Body of pancreas (tissue), 4 donors: ENCODE results near the gene TMEM174. TPM values are rescaled to one million over a fixed set of nuclear protein-coding genes. Genes with fewer than 3 reads are reported as not detected.

Experiments used
- ATAC-seq: fragments of 150-250 bp; one replicate; pipeline ENCODE4 v1.9.1; 2016
- DNase-seq, 4 donors: peaks; one replicate each; pipeline ENCODE4 v3.0.0-alpha.2; 2019
- H3K27ac ChIP-seq, 4 donors: fragments of 200-600 bp; sonication (generic); 1 replicate in 3 of 4; 2 replicates in 1 of 4; pipeline versions ENCODE4 v1.5.1 to v1.6.1; 2016 to 2019; ENCODE audit warnings: mild to moderate bottlenecking in 1 of 4, mixed read lengths in 1 of 4, moderate library complexity in 1 of 4
- H3K27me3 ChIP-seq, 2 donors: fragments of 200-600 bp; sonication (generic); one replicate each; pipeline ENCODE4 v1.6.0; 2016; ENCODE audit warnings: mild to moderate bottlenecking in 1 of 2
- H3K36me3 ChIP-seq, 2 donors: fragments of 200-600 bp; sonication (generic); replicated peaks in 1 of 2; 2 replicates each; pipeline ENCODE4 v1.5.1; 2016; ENCODE audit warnings: low read depth in 2 of 2; ENCODE audit not compliant: insufficient read depth in 1 of 2
- H3K4me1 ChIP-seq: fragments of 200-600 bp; sonication (generic); one replicate; pipeline ENCODE4 v1.6.0; 2016
- H3K4me3 ChIP-seq, 2 donors: fragments of 200-600 bp; sonication (generic); 1 replicate in 1 of 2; 2 replicates in 1 of 2; pipeline ENCODE4 v1.5.1; 2016 to 2019
- H3K9me3 ChIP-seq, 3 donors: fragments of 200-600 bp; sonication (generic); 1 replicate in 2 of 3; 2 replicates in 1 of 3; pipeline ENCODE4 v1.5.1; 2016
- POLR2A ChIP-seq, 3 donors: fragments of 450-650 bp; IDR thresholded peaks; one replicate each; pipeline ENCODE4 v1.6.1; 2016; ENCODE audit warnings: antibody characterized with exemption in 3 of 3, mild to moderate bottlenecking in 2 of 3
- WGBS, 2 donors: methylation state at CpG; one replicate each; pipeline ENCODE4 v1.1.5; 2017; 5-methylcytosine and 5-hydroxymethylcytosine counted together
- intact Hi-C: fragments of 100-400 bp; cut with DNase I; formaldehyde crosslinking; loops from one replicate; pipeline ENCODE4 v1.15.1; 2023
- total RNA-seq, 2 donors: library from RNA; depleted of rRNA; stranded (reverse); fragments of >200 nt; gene quantifications; one replicate each; pipeline ENCODE4 v1.1.0, GENCODE V29; 2016
- TF ChIP-seq, protein P1 (sequence below), 7 experiments: fragments of 450-650 bp in 4 of 7; fragments of 200-600 bp in 3 of 7; sonication (generic) in 3 of 7; IDR thresholded peaks; one replicate each; pipeline ENCODE4 v1.5.1; 2016 to 2019; ENCODE audit warnings: antibody characterized with exemption in 7 of 7

Gene TMEM174
- total RNA-seq, 2 donors from 2014 or later, result not detected

DNA sequence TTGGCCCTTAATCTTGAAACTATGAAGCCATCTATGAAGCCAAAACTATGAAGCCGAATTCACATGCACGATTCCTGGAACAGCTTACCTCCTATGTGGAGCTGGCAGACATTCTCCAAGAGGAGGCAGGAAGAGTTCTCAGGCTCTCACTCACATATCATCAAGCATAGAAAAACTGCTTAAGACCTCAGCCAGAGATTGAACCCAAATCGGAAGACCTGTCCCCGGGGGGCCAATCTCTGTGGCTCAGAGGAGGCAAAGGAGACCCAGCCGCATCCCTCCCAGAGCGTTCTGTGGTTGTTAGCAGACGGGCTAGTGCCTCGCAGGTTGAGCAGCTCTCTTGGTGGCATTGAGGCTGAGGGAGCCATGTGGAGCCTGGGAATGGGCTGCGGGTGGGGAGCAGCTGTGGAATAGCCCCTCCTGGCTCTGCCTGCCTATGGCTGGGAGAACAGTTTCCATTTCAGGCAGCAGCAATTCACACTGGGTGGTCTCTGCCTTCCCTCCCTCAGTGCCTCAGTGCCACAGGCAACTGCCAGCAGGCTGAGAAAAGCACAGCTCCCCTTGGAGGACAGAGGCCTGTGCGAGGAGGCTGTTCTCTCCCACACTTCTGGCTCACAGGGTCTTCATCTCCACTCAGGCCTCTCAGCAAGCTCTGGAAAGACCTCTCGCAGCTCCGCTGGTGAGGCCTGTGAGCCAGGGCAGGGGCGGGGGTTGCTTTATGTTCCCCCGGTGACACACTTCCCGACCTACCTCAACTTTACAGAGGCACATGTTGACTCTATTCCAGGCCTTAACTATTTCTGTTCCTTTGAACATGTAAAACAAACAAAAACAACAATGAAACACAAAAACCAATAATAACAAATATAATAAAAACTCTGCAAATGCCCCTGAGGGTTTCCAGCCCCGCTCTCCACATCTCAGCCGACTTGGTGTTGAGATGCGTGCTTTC is 17.4 kb upstream of the TMEM174 start:
- H3K36me3 ChIP-seq, result no peaks in the 10 kb centered on the region
- TF ChIP-seq, protein P1, sequence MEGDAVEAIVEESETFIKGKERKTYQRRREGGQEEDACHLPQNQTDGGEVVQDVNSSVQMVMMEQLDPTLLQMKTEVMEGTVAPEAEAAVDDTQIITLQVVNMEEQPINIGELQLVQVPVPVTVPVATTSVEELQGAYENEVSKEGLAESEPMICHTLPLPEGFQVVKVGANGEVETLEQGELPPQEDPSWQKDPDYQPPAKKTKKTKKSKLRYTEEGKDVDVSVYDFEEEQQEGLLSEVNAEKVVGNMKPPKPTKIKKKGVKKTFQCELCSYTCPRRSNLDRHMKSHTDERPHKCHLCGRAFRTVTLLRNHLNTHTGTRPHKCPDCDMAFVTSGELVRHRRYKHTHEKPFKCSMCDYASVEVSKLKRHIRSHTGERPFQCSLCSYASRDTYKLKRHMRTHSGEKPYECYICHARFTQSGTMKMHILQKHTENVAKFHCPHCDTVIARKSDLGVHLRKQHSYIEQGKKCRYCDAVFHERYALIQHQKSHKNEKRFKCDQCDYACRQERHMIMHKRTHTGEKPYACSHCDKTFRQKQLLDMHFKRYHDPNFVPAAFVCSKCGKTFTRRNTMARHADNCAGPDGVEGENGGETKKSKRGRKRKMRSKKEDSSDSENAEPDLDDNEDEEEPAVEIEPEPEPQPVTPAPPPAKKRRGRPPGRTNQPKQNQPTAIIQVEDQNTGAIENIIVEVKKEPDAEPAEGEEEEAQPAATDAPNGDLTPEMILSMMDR (IDR thresholded peaks at IDR 0.05), result no peak
- TF ChIP-seq POLR2A (IDR thresholded peaks at IDR 0.05), result no peak
- ATAC-seq (no peak), DNase-seq (no peak)
- no peaks in the 10 kb centered on the region for H3K9me3 ChIP-seq
- H3K4me1 ChIP-seq, result no peaks in the 10 kb centered on the region
- no peaks in the 10 kb centered on the region for H3K27me3 ChIP-seq
- no peak overlapping the region for H3K4me3 ChIP-seq
- intact Hi-C loops, result no loop called here
- 79 to 89% methylated on average over 12 to 18 of the region's 18 CpGs for WGBS, 2 donors
- H3K27ac ChIP-seq, result no peak overlapping the region

DNA sequence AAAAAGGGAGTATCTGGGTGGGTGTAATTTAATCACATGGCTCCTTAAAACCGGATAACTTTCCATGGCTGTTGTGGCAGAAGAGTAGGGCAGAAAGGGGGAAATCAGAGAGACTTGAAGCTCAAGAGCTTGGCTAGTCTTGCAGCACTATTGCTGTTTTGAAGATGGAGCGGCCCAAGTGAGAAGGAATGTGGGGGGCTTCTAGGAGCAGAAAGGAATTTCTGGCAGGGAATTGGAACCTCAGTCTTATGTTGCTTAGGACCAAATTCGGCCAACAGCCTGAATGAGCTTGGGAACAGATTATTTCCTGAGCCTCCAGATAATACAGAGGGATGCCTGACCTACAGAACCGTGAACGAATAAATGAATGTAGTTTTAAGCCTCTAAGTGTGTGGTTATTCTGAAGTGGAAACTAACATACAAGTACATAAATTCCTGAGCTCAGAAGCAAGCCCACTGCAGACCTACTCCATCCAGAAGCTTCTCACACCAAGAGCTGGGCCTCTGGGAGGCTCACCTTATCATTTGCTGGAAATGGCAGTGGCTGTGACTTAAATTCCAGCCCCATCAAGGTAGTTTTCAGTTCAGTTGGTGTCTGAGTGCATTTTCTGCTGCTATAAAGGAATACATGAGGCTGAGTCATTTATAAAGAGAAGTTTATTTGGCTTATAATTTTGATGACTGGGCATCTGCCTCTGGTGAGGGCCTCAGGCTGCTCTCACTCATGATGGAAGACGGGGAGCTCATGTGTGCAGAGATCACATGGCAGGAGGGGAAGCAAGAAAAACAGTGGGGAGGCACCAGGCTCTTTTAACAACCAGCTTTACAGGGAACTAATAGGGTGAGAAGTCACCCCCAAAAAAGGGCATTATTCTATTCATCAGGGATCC is 15.3 kb upstream of the TMEM174 start:
- TF ChIP-seq, protein P1 (IDR thresholded peaks at IDR 0.05), result no peak
- TF ChIP-seq POLR2A (IDR thresholded peaks at IDR 0.05), result no peak
- no peaks in the 10 kb centered on the region for H3K36me3 ChIP-seq
- DNase-seq (no peak), ATAC-seq (no peak)
- WGBS, 2 donors, result 69 to 86% methylated on average over 6 of the region's 6 CpGs
- intact Hi-C loops, result no loop called here
- H3K27ac ChIP-seq, result no peak overlapping the region
- H3K27me3 ChIP-seq, result no peaks in the 10 kb centered on the region
- H3K4me1 ChIP-seq, result no peaks in the 10 kb centered on the region
- H3K4me3 ChIP-seq, result no peak overlapping the region
- H3K9me3 ChIP-seq, result no peaks in the 10 kb centered on the region

DNA sequence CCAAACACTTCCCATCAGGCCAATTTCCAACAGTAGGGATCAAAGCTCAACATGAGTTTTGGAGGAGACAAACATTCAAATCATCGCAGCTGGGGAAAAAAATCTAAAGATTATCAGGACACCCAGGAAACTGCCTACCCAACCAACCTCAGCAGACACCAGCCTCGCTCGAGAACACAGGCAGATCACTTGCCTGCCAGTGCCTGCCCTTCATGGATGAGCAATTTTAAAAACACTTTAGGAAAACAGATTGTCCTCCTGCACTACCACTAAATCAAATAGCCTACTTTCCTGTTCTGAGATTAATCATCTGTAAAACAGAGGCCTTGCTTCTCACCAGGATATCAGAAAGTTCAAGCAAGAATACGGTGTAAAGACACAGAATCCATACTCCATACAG is 14.7 kb upstream of the TMEM174 start:
- intact Hi-C loops, result no loop called here
- H3K27ac ChIP-seq, result no peak overlapping the region
- ATAC-seq (no peak), DNase-seq (no peak)
- H3K36me3 ChIP-seq, result no peaks in the 10 kb centered on the region
- H3K27me3 ChIP-seq, result no peaks in the 10 kb centered on the region
- H3K4me3 ChIP-seq, result no peak overlapping the region
- H3K4me1 ChIP-seq, result no peaks in the 10 kb centered on the region
- TF ChIP-seq, protein P1 (IDR thresholded peaks at IDR 0.05), result no peak
- TF ChIP-seq POLR2A (IDR thresholded peaks at IDR 0.05), result no peak
- no peaks in the 10 kb centered on the region for H3K9me3 ChIP-seq
- 89 to 93% methylated on average over 4 of the region's 4 CpGs for WGBS, 2 donors

DNA sequence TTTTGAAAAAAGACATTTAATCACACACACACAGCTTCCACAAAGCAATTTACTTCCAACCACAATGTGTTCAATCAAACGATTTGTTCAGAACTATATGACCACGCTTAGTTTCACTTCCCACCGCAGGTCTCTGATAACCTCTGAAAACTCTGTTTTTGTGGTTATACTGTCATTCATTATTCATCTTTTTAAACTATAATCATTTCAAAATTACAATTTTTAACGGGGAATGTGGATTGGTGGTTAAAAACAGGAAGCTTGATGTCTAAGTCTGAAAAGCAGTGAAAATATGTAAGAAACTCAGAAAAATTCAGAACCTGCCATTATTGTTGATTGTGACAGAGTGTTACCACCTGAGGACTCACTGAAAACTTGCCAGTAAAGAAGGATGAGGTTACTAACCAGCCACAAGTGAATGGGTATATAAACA is 12.7 kb upstream of the TMEM174 start:
- ATAC-seq (no peak), DNase-seq (no peak)
- Histone ChIP-seq H3K4me1 (no peaks in the 10 kb centered on the region), H3K9me3 (no peaks in the 10 kb centered on the region), H3K4me3 (no peak overlapping the region), H3K27ac (no peak overlapping the region), H3K27me3 (no peaks in the 10 kb centered on the region), H3K36me3 (no peaks in the 10 kb centered on the region)
- intact Hi-C loops, result no loop called here
- WGBS, 2 donors, result 65 to 68% methylated on average over 4 of the region's 4 CpGs
- TF ChIP-seq, protein P1 (IDR thresholded peaks at IDR 0.05), result no peak
- no peak for TF ChIP-seq POLR2A (IDR thresholded peaks at IDR 0.05)
